ENCODE results near the gene YJEFN3. TPM values are rescaled to one million over a fixed set of nuclear protein-coding genes. Genes with fewer than 3 reads are reported as not detected.

YJEFN3 gene
- total and polyA plus RNA-seq, 10 donors, result 1.3 to 22.7 (median 3.9) TPM

GRCh38 chr19:19489804-19490204 lies 38.9 kb upstream of the YJEFN3 start:
- Histone ChIP-seq H3K36me3 (peaks cover 0 to 61% (median 26%) of the 10 kb centered on the region in 6 donors), H3K27ac (peak overlapping the region; percentile 76 to 88 (median 84)), H3K4me3 (peak overlapping the region in 1 of 8 donors; percentile 50), H3K9me3 (no peaks in the 10 kb centered on the region), H3K27me3 (replicated peaks in 1 of 7) (no peaks in the 10 kb centered on the region), H3K4me1 (peaks cover 56 to 86% (median 63%) of the 10 kb centered on the region in 6 donors)
- TF ChIP-seq POLR2AphosphoS5 (IDR thresholded peaks at IDR 0.05) (no peak), POLR2A (IDR thresholded peaks at IDR 0.05) (no peak), CTCF (IDR thresholded peaks at IDR 0.05 in 8 of 11, conservative IDR thresholded peaks at IDR 0.05 in 3 of 11) (no peak)
- no peak for DNase-seq
- WGBS, 5 donors, result 77 to 91% (median 78%) methylated on average over 5 to 9 of the region's 9 CpGs
- intact Hi-C loops (cut with DNase I; ENCODE audit: low total_unique reads), result loop anchor here (5.0 to 10.0 kb wide), 2 partner anchors 85 to 123 kb away; partner anchors contain the start of gene GATAD2A

GRCh38 chr19:19490214-19490968 lies 38.3 kb upstream of the YJEFN3 start:
- 28 to 51% (median 35%) methylated on average over 13 to 20 of the region's 20 CpGs for WGBS, 5 donors
- H3K36me3 ChIP-seq, result peaks cover 0 to 67% (median 31%) of the 10 kb centered on the region in 6 donors

GRCh38 chr19:19491321-19492025 lies 37.2 kb upstream of the YJEFN3 start:
- no peaks in the 10 kb centered on the region for H3K27me3 ChIP-seq (replicated peaks in 1 of 7)
- H3K4me3 ChIP-seq, result no peak overlapping the region
- H3K27ac ChIP-seq, result no peak overlapping the region
- intact Hi-C loops (cut with DNase I; ENCODE audit: low total_unique reads), result loop anchor here (5.0 kb wide), 1 partner anchor 124 kb away; no protein-coding TSS in a partner anchor
- H3K36me3 ChIP-seq, result peaks cover 0 to 67% (median 41%) of the 10 kb centered on the region in 6 donors
- H3K4me1 ChIP-seq, result peaks cover 41 to 73% (median 46%) of the 10 kb centered on the region in 6 donors
- TF ChIP-seq POLR2A (IDR thresholded peaks at IDR 0.05), result no peak
- TF ChIP-seq POLR2AphosphoS5 (IDR thresholded peaks at IDR 0.05), result no peak
- no peak for TF ChIP-seq CTCF (IDR thresholded peaks at IDR 0.05 in 8 of 11, conservative IDR thresholded peaks at IDR 0.05 in 3 of 11)
- DNase-seq, result no peak
- no peaks in the 10 kb centered on the region for H3K9me3 ChIP-seq
- 80 to 94% (median 86%) methylated on average over 14 to 15 of the region's 15 CpGs for WGBS, 5 donors

More at GRCh38 chr19:19490214-19490968, 38.3 kb upstream of the YJEFN3 start:
- Histone ChIP-seq H3K4me3 (peak overlapping the region in 1 of 8 donors; percentile 50), H3K4me1 (peaks cover 51 to 82% (median 57%) of the 10 kb centered on the region in 6 donors), H3K27me3 (replicated peaks in 1 of 7) (no peaks in the 10 kb centered on the region), H3K9me3 (no peaks in the 10 kb centered on the region), H3K27ac (peak overlapping the region; percentile 76 to 88 (median 84))
- peak; percentile 90 for DNase-seq
- intact Hi-C loops (cut with DNase I; ENCODE audit: low total_unique reads), result loop anchor here (5.0 kb wide), 1 partner anchor 123 kb away; no protein-coding TSS in a partner anchor
- no peak for TF ChIP-seq POLR2A (IDR thresholded peaks at IDR 0.05)
- TF ChIP-seq POLR2AphosphoS5 (IDR thresholded peaks at IDR 0.05), result peak in 2 of 3 donors; percentile 3 to 61
- TF ChIP-seq CTCF (IDR thresholded peaks at IDR 0.05 in 8 of 11, conservative IDR thresholded peaks at IDR 0.05 in 3 of 11), result peak; percentile 78 to 93 (median 91)
